ENCODE measurements around the gene ZFYVE9. TPM values are rescaled to one million over a fixed set of nuclear protein-coding genes. Genes with fewer than 3 reads are reported as not detected.
A peak's percentile ranks its signal among the peaks of the same experiment; 100 is the strongest.
"Not testable (repeated sequence)": the region's sequence is repeated elsewhere in the genome, so short reads cannot be mapped to it uniquely, and the experiment has no call there.

ZFYVE9 gene
- total RNA-seq, 2 experiments from 2014 or later, result 2.6 to 2.9 TPM

- H3K27ac Mint-ChIP-seq; H3K4me3 Mint-ChIP-seq; CTCF ChIA-PET; H3K27me3 Mint-ChIP-seq; intact Hi-C loops (cut with micrococcal nuclease); H3K4me1 Mint-ChIP-seq (ENCODE audit: low read depth); DNase-seq; H3K36me3 Mint-ChIP-seq; POLR2A ChIA-PET; H3K9me3 Mint-ChIP-seq: not testable (repeated sequence)
Measured at GRCh38 chr1:52182328-52182727, 40.4 kb downstream of the ZFYVE9 start.

GRCh38 chr1:52182874-52183400 is 41.0 kb downstream of the ZFYVE9 start:
- ChIA-PET CTCF (no interaction called here), POLR2A (no interaction called here)
- Mint-ChIP-seq H3K27ac (no peak overlapping the region), H3K36me3 (no peaks in the 10 kb centered on the region), H3K4me3 (no peak overlapping the region), H3K4me1 (ENCODE audit: low read depth) (no peaks in the 10 kb centered on the region), H3K27me3 (no peaks in the 10 kb centered on the region), H3K9me3 (no peaks in the 10 kb centered on the region)
- no peak for DNase-seq
- intact Hi-C loops (cut with micrococcal nuclease), result no loop called here

GRCh38 chr1:52186449-52186848 is 44.6 kb downstream of the ZFYVE9 start:
- ChIA-PET CTCF (no interaction called here), POLR2A (no interaction called here)
- no peaks in the 10 kb centered on the region for H3K27me3 Mint-ChIP-seq
- no peak overlapping the region for H3K27ac Mint-ChIP-seq
- H3K4me3 Mint-ChIP-seq, result no peak overlapping the region
- intact Hi-C loops (cut with micrococcal nuclease), result no loop called here
- H3K4me1 Mint-ChIP-seq (ENCODE audit: low read depth), result no peaks in the 10 kb centered on the region
- no peaks in the 10 kb centered on the region for H3K9me3 Mint-ChIP-seq
- no peak for DNase-seq
- H3K36me3 Mint-ChIP-seq, result no peaks in the 10 kb centered on the region

- Mint-ChIP-seq H3K36me3 (no peaks in the 10 kb centered on the region), H3K4me3 (no peak overlapping the region)
- POLR2A ChIA-PET, result no interaction called here
Measured at GRCh38 chr1:52189898-52190480, 48.1 kb downstream of the ZFYVE9 start.

GRCh38 chr1:52190500-52191252 is 48.8 kb downstream of the ZFYVE9 start:
- no peaks in the 10 kb centered on the region for H3K27me3 Mint-ChIP-seq
- intact Hi-C loops (cut with micrococcal nuclease), result no loop called here
- no peaks in the 10 kb centered on the region for H3K36me3 Mint-ChIP-seq
- ChIA-PET CTCF (interaction anchor here (0.6 kb wide), 1 partner anchor 1247 kb away, joined by 6 read pairs; no protein-coding TSS in a partner anchor), POLR2A (no interaction called here)
- no peak overlapping the region for H3K4me3 Mint-ChIP-seq
- no peak overlapping the region for H3K27ac Mint-ChIP-seq
- H3K4me1 Mint-ChIP-seq (ENCODE audit: low read depth), result no peaks in the 10 kb centered on the region
- no peaks in the 10 kb centered on the region for H3K9me3 Mint-ChIP-seq
- no peak for DNase-seq

More at GRCh38 chr1:52189898-52190480, 48.1 kb downstream of the ZFYVE9 start:
- Mint-ChIP-seq H3K27me3 (no peaks in the 10 kb centered on the region), H3K9me3 (no peaks in the 10 kb centered on the region), H3K27ac (no peak overlapping the region), H3K4me1 (ENCODE audit: low read depth) (no peaks in the 10 kb centered on the region)
- CTCF ChIA-PET, result interaction anchor here (0.6 kb wide), 1 partner anchor 1248 kb away, joined by 6 read pairs; no protein-coding TSS in a partner anchor
- intact Hi-C loops (cut with micrococcal nuclease), result no loop called here
- no peak for DNase-seq

- H3K4me1 Mint-ChIP-seq (ENCODE audit: low read depth), result no peaks in the 10 kb centered on the region
- no peak overlapping the region for H3K27ac Mint-ChIP-seq
- H3K27me3 Mint-ChIP-seq, result no peaks in the 10 kb centered on the region
- CTCF ChIA-PET, result no interaction called here
- no peak for DNase-seq
- H3K4me3 Mint-ChIP-seq, result no peak overlapping the region
- no peaks in the 10 kb centered on the region for H3K36me3 Mint-ChIP-seq
- POLR2A ChIA-PET, result no interaction called here
- intact Hi-C loops (cut with micrococcal nuclease), result no loop called here
- H3K9me3 Mint-ChIP-seq, result no peaks in the 10 kb centered on the region
Measured at GRCh38 chr1:52191395-52191965, 49.6 kb downstream of the ZFYVE9 start.

GRCh38 chr1:52192024-52192423 is 50.1 kb downstream of the ZFYVE9 start:
- Mint-ChIP-seq H3K4me3 (no peak overlapping the region), H3K36me3 (no peaks in the 10 kb centered on the region), H3K9me3 (no peaks in the 10 kb centered on the region), H3K27me3 (no peaks in the 10 kb centered on the region), H3K27ac (no peak overlapping the region), H3K4me1 (ENCODE audit: low read depth) (no peaks in the 10 kb centered on the region)
- intact Hi-C loops (cut with micrococcal nuclease), result no loop called here
- ChIA-PET POLR2A (no interaction called here), CTCF (no interaction called here)
- no peak for DNase-seq

- no peaks in the 10 kb centered on the region for H3K27me3 Mint-ChIP-seq
- intact Hi-C loops (cut with micrococcal nuclease), result no loop called here
- CTCF ChIA-PET, result no interaction called here
Measured at GRCh38 chr1:52192436-52192835, 50.5 kb downstream of the ZFYVE9 start.

GRCh38 chr1:52193985-52194384 is 52.1 kb downstream of the ZFYVE9 start:
- H3K27me3 Mint-ChIP-seq, result no peaks in the 10 kb centered on the region
- intact Hi-C loops (cut with micrococcal nuclease), result no loop called here
- peaks cover 2% of the 10 kb centered on the region for H3K9me3 Mint-ChIP-seq
- H3K4me1 Mint-ChIP-seq (ENCODE audit: low read depth), result no peaks in the 10 kb centered on the region
- CTCF ChIA-PET, result no interaction called here
- H3K4me3 Mint-ChIP-seq, result no peak overlapping the region
- no peak overlapping the region for H3K27ac Mint-ChIP-seq
- DNase-seq, result no peak
- H3K36me3 Mint-ChIP-seq, result no peaks in the 10 kb centered on the region
- POLR2A ChIA-PET, result no interaction called here

More at GRCh38 chr1:52192436-52192835, 50.5 kb downstream of the ZFYVE9 start:
- no peaks in the 10 kb centered on the region for H3K4me1 Mint-ChIP-seq (ENCODE audit: low read depth)
- DNase-seq, result no peak
- H3K4me3 Mint-ChIP-seq, result no peak overlapping the region
- no peak overlapping the region for H3K27ac Mint-ChIP-seq
- H3K9me3 Mint-ChIP-seq, result no peaks in the 10 kb centered on the region
- POLR2A ChIA-PET, result no interaction called here
- no peaks in the 10 kb centered on the region for H3K36me3 Mint-ChIP-seq

GRCh38 chr1:52195161-52195560 is 53.3 kb downstream of the ZFYVE9 start:
- no peak overlapping the region for H3K27ac Mint-ChIP-seq
- CTCF ChIA-PET, result no interaction called here

GRCh38 chr1:52203935-52204625 is 62.2 kb downstream of the ZFYVE9 start:
- intact Hi-C loops (cut with micrococcal nuclease), result no loop called here
- DNase-seq, result no peak
- POLR2A ChIA-PET, result no interaction called here
- H3K36me3 Mint-ChIP-seq, result peaks cover 7% of the 10 kb centered on the region
- no peak overlapping the region for H3K4me3 Mint-ChIP-seq
- CTCF ChIA-PET, result interaction anchor here (0.5 kb wide), 1 partner anchor 164 kb away, joined by 3 read pairs; no protein-coding TSS in a partner anchor
- no peak overlapping the region for H3K27ac Mint-ChIP-seq
- H3K27me3 Mint-ChIP-seq, result no peaks in the 10 kb centered on the region
- peaks cover 9% of the 10 kb centered on the region for H3K9me3 Mint-ChIP-seq
- H3K4me1 Mint-ChIP-seq (ENCODE audit: low read depth), result peaks cover 7% of the 10 kb centered on the region

More at GRCh38 chr1:52195161-52195560, 53.3 kb downstream of the ZFYVE9 start:
- Mint-ChIP-seq H3K9me3 (peaks cover 7% of the 10 kb centered on the region), H3K4me3 (no peak overlapping the region), H3K27me3 (no peaks in the 10 kb centered on the region), H3K4me1 (ENCODE audit: low read depth) (no peaks in the 10 kb centered on the region), H3K36me3 (peaks cover 2% of the 10 kb centered on the region)
- POLR2A ChIA-PET, result no interaction called here
- DNase-seq, result no peak
- intact Hi-C loops (cut with micrococcal nuclease), result no loop called here

GRCh38 chr1:52204696-52205095 is 62.8 kb downstream of the ZFYVE9 start:
- ChIA-PET CTCF (interaction anchor here (0.5 kb wide), 1 partner anchor 163 kb away, joined by 3 read pairs; no protein-coding TSS in a partner anchor), POLR2A (no interaction called here)
- H3K27me3 Mint-ChIP-seq, result no peaks in the 10 kb centered on the region
- peak; percentile 10 for DNase-seq
- no peak overlapping the region for H3K4me3 Mint-ChIP-seq
- intact Hi-C loops (cut with micrococcal nuclease), result no loop called here
- peaks cover 5% of the 10 kb centered on the region for H3K36me3 Mint-ChIP-seq
- H3K4me1 Mint-ChIP-seq (ENCODE audit: low read depth), result peaks cover 11% of the 10 kb centered on the region
- H3K27ac Mint-ChIP-seq, result no peak overlapping the region
- peaks cover 6% of the 10 kb centered on the region for H3K9me3 Mint-ChIP-seq
